Nephron (organoid): Measurements from ENCODE around the gene ARHGAP27.
"Not testable (repeated sequence)": the region's sequence is repeated elsewhere in the genome, so short reads cannot be mapped to it uniquely, and the experiment has no call there.

ENCODE experiments used
- H3K27ac Mint-ChIP-seq, 3 experiments: 2 replicates each; pipeline ENCODE4 v1.8.0; 2020; ENCODE audit warnings: mixed read lengths in 3 of 3, mild to moderate bottlenecking in 2 of 3, moderate library complexity in 1 of 3
- H3K27me3 Mint-ChIP-seq: 2 replicates; pipeline ENCODE4 v1.8.0; 2021; ENCODE audit warnings: low read depth, mild to moderate bottlenecking, moderate library complexity, mixed read lengths
- H3K36me3 Mint-ChIP-seq: 2 replicates; pipeline ENCODE4 v1.8.0; 2020; ENCODE audit warnings: low read depth, mixed read lengths
- H3K4me1 Mint-ChIP-seq: 2 replicates; pipeline ENCODE4 v1.8.0; 2020; ENCODE audit warnings: mixed read lengths
- H3K4me3 Mint-ChIP-seq, 3 experiments: 2 replicates each; pipeline ENCODE4 v1.8.0; 2020; ENCODE audit warnings: mild to moderate bottlenecking in 3 of 3, mixed read lengths in 3 of 3, moderate library complexity in 2 of 3
- H3K9me3 Mint-ChIP-seq: 2 replicates; pipeline ENCODE4 v1.8.0; 2020; ENCODE audit warnings: mixed read lengths
- CTCF ChIP-seq, 3 experiments: fragments of 200-600 bp; sonication (generic); IDR thresholded peaks; one replicate each; pipeline ENCODE4 v1.5.0; 2021; ENCODE audit warnings: antibody characterized with exemption in 3 of 3; ENCODE audit not compliant: unreplicated experiment in 3 of 3

Gene ARHGAP27

GRCh38 chr17:45451131-45451530 is 18.5 kb upstream of the ARHGAP27 start:
- Mint-ChIP-seq H3K36me3 (peaks cover 8% of the 10 kb centered on the region), H3K27ac (no peak overlapping the region), H3K9me3 (no peaks in the 10 kb centered on the region), H3K4me3 (no peak overlapping the region), H3K4me1 (no peaks in the 10 kb centered on the region), H3K27me3 (no peaks in the 10 kb centered on the region)
- no peak for TF ChIP-seq CTCF (IDR thresholded peaks at IDR 0.05; ENCODE audit: unreplicated experiment in 3 of 3)

- not testable (repeated sequence) for H3K4me1 Mint-ChIP-seq, H3K27me3 Mint-ChIP-seq
These were observed 17.1 kb upstream of the ARHGAP27 start for GRCh38 chr17:45449708-45450329.

DNA sequence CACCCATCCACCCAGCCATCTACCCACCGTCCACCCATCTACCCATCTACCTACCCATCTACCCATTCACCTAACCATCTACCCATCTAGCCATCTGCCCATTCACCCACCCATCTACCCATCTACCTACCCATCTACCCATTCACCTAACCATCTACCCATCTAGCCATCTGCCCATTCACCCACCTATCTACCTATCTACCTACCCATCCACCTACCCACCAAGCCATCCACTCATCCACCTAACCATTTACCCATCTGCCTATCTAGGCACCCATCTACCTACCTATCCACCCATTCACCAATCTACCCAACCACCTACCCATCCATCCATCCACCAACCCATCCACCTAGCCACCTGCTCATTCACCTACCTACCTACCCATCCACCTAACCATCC is 16.6 kb upstream of the ARHGAP27 start:
- not testable (repeated sequence) for H3K9me3 Mint-ChIP-seq

More at GRCh38 chr17:45449708-45450329, 17.1 kb upstream of the ARHGAP27 start:
- H3K4me3 Mint-ChIP-seq, H3K9me3 Mint-ChIP-seq, H3K27ac Mint-ChIP-seq: not testable (repeated sequence)
- peaks cover 11% of the 10 kb centered on the region for H3K36me3 Mint-ChIP-seq

GRCh38 chr17:45448483-45448882 is 15.8 kb upstream of the ARHGAP27 start:
- H3K9me3 Mint-ChIP-seq, H3K4me3 Mint-ChIP-seq, H3K27me3 Mint-ChIP-seq, H3K4me1 Mint-ChIP-seq, H3K36me3 Mint-ChIP-seq: not testable (repeated sequence)
- peak overlapping the region in 1 of 3 experiments; percentile 41 for H3K27ac Mint-ChIP-seq

More for the DNA sequence above, 16.6 kb upstream of the ARHGAP27 start:
- H3K4me3 Mint-ChIP-seq, H3K27me3 Mint-ChIP-seq, H3K36me3 Mint-ChIP-seq, H3K4me1 Mint-ChIP-seq, H3K27ac Mint-ChIP-seq: not testable (repeated sequence)

DNA sequence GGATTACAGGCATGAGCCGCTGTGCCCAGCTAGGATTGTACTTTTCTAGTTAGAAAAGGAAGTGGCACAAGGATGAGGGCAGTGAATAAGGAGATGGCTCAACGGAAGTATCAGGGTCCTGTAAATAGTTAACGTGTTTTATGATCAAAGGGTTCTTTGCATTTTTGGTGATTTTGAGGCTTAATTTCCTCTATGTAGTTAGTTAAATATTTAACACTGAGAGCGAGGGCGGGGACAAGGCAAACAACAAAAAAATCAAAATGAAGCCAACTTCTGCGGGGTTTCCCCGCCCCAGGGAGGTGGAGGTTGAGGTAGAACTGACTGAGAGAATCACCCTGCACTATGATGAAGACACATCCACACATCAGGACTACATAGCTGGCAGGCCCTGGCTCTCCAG is 15.4 kb upstream of the ARHGAP27 start:
- H3K36me3 Mint-ChIP-seq, H3K9me3 Mint-ChIP-seq, H3K4me3 Mint-ChIP-seq, H3K4me1 Mint-ChIP-seq, H3K27me3 Mint-ChIP-seq: not testable (repeated sequence)
- peak overlapping the region in 1 of 3 experiments; percentile 41 for H3K27ac Mint-ChIP-seq

DNA sequence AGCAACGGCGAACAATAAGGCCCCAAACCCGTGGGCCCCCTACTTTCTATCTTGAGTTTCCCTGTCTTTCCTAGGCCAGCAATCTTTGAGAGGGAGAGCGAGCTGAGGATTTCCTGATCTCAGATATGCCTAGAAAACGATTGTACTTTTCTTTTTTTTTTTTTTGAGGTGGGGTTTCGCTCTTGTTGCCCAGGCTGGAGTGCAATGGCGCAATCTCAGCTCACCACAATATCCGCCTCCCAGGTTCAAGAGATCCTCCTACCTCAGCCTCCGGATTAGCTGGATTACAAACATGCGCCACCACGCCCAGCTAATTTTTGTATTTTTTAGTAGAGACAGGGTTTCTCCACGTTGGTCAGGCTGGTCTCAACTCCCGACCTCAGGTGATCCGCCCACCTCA is 15.0 kb upstream of the ARHGAP27 start:
- not testable (repeated sequence) for H3K27me3 Mint-ChIP-seq, H3K4me3 Mint-ChIP-seq, H3K36me3 Mint-ChIP-seq, H3K9me3 Mint-ChIP-seq, H3K4me1 Mint-ChIP-seq, H3K27ac Mint-ChIP-seq

DNA sequence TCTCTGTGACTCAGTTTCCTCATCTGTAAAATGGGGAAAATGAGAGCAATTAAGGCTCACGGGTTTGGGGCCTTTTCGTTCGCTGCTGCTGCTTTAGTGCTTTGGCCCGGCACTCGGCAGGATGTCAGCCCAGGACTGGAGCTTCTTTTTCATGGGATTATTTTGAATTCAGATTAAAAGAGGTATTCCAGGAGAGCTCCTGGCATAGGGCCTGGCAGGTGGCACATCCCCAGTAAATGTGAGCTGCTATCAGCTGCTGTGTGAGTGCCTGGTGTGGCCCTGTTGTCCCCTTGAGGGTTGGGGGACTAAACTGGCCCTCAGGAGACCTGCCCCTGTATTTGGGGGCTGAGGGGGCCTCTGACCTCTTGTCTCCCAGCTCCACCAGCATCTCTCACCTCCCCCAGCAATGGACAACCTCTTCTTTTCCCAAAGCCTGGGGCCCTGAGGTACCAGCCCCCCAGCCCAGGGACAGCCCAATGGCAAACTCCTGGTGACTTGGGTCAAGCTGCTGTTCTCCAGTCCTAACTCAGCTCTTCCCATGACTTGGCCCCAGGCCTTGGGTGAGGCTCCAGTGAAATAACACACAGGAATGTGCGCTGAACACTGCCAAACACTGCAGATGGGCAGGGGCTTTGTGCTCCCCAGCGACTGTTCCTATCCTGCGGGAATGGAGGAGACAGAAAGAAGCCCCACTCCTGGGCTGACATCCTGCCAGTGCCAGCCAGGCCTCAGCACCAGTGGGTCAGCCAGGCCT is 14.4 kb upstream of the ARHGAP27 start:
- not testable (repeated sequence) for H3K27me3 Mint-ChIP-seq, H3K9me3 Mint-ChIP-seq, H3K27ac Mint-ChIP-seq

DNA sequence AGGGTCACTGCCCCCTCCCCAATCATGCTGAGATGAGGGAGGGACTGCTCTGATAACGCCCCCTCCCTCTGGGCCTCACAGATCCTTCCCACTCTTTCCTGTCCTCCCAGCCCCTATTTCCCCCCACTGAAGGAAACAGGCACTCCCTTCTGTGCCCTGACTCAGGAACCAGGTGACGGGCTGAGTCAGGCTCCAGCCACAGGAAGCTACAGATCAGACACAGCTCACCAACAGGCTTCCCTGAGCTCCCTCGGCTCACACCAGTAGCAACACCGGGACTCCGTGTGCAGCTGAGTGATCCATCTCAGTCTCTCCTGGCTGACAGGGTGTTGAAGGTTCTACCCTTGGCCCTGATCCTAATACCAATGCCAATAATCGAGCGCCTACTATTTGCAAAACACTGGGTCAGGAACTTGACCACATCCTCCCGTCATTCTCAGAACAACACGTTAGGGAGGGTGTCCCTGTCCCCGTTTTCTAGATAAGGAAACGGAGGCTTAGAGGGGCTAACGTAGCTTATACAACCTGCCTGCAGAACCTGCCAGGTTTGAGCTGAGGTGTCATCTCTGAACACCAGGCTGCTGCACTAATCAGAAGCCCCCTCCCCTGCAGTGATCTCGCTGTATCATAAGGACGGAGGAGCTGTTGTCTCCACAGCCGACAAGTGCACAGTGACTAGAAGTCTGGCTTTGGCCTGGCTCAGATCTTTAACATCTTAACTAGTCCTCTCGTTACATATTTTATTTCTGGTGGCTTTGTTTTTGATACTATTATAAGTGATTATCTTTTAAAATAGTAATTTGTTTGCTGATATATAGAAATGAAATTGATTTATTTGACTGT is 13.5 kb upstream of the ARHGAP27 start:
- not testable (repeated sequence) for H3K9me3 Mint-ChIP-seq, H3K4me1 Mint-ChIP-seq, H3K36me3 Mint-ChIP-seq, H3K27me3 Mint-ChIP-seq, H3K4me3 Mint-ChIP-seq
- peak overlapping the region in 1 of 3 experiments; percentile 32 for H3K27ac Mint-ChIP-seq

More for the DNA sequence above, 14.4 kb upstream of the ARHGAP27 start:
- H3K36me3 Mint-ChIP-seq, H3K4me1 Mint-ChIP-seq, H3K4me3 Mint-ChIP-seq: not testable (repeated sequence)

GRCh38 chr17:45444856-45445820 is 12.5 kb upstream of the ARHGAP27 start:
- not testable (repeated sequence) for H3K4me1 Mint-ChIP-seq, H3K36me3 Mint-ChIP-seq, H3K4me3 Mint-ChIP-seq, H3K27ac Mint-ChIP-seq, H3K9me3 Mint-ChIP-seq, H3K27me3 Mint-ChIP-seq

GRCh38 chr17:45444301-45444700 is 11.6 kb upstream of the ARHGAP27 start:
- H3K4me1 Mint-ChIP-seq, H3K27me3 Mint-ChIP-seq, H3K4me3 Mint-ChIP-seq, H3K9me3 Mint-ChIP-seq, H3K27ac Mint-ChIP-seq, H3K36me3 Mint-ChIP-seq: not testable (repeated sequence)

DNA sequence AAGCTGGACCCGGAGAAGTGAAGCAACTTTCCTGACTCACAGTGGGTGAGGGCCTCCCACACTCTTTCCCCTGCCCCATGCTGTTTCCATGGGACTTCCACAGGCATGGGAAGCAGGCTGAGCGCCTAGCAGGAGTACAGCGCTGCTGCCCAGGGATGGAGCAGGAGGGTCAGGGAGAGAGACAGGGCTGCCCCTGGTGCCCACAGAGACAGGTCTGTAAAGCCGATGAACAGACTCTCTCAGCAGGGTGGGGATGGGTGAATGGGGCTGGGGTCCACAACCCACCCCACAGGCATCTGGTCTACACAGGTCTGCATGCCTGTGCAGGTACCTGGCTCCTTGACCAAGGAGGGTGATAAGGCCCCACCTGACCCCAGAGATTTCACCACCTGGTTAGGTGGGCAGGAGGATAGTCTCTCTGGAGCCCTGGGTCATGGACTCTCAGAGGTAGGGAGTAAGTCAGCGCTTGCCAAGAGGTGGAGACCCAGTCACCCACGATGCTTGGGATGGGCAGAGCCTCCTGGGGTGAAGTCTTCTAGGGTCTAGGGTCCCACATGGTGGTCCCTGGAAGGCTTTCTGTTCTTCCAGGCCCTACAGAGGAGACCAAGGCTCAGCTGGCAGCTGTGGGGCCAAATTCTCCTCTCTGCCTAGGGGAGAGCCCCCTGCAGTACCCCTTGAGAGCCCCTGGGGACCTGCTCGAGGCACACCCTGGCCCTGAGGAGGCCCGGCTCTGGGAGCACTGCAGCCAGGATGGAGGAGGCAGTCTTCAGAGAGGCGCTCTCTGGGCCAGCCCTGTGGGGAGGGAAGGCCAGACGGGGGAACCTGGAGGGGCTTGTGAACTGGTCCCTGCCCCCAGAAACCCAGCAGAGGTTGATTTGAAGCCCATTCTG is 10.9 kb upstream of the ARHGAP27 start:
- not testable (repeated sequence) for H3K4me1 Mint-ChIP-seq, H3K27ac Mint-ChIP-seq, H3K27me3 Mint-ChIP-seq, H3K9me3 Mint-ChIP-seq, H3K36me3 Mint-ChIP-seq, H3K4me3 Mint-ChIP-seq
